Loucy (cell line): ENCODE results near the gene TACC2.

Experiments used
- H2AFZ ChIP-seq: fragments of 200-600 bp; sonication (generic); 2 replicates; pipeline ENCODE4 v1.6.0; 2016; ENCODE audit warnings: antibody characterized with exemption, mild to moderate bottlenecking, low read length, moderate library complexity
- H3F3A ChIP-seq: fragments of 200-600 bp; 2 replicates; pipeline ENCODE4 v1.6.0; 2016; ENCODE audit warnings: antibody characterized with exemption, low read depth, mild to moderate bottlenecking
- H3K27me3 ChIP-seq: fragments of 200-600 bp; sonication (generic); 2 replicates; pipeline ENCODE4 v1.6.1; 2014; ENCODE audit warnings: low read length, mild to moderate bottlenecking; ENCODE audit not compliant: insufficient read depth, poor library complexity, severe bottlenecking
- H3K36me3 ChIP-seq: fragments of 200-600 bp; sonication (generic); 2 replicates; pipeline ENCODE4 v1.6.1; 2016; ENCODE audit warnings: low read length; ENCODE audit not compliant: insufficient read depth
- H3K4me1 ChIP-seq: fragments of 200-600 bp; sonication (generic); 2 replicates; pipeline ENCODE4 v1.5.1; 2014; ENCODE audit warnings: low read length, mild to moderate bottlenecking; ENCODE audit not compliant: insufficient read depth, poor library complexity, severe bottlenecking
- H3K4me2 ChIP-seq: fragments of 200-600 bp; sonication (generic); 2 replicates; pipeline ENCODE4 v1.6.0; 2014; ENCODE audit warnings: antibody characterized with exemption, low read length, low read depth, mild to moderate bottlenecking; ENCODE audit not compliant: poor library complexity, severe bottlenecking
- H3K4me3 ChIP-seq: fragments of 200-600 bp; sonication (generic); 2 replicates; pipeline ENCODE4 v1.5.1; 2014; ENCODE audit warnings: low read length, mild to moderate bottlenecking, mixed read lengths; ENCODE audit not compliant: poor library complexity, severe bottlenecking
- H3K79me2 ChIP-seq: fragments of 200-600 bp; sonication (generic); 2 replicates; pipeline ENCODE4 v1.6.1; 2014; ENCODE audit warnings: low read length; ENCODE audit not compliant: insufficient read depth
- H3K9ac ChIP-seq: fragments of 200-600 bp; sonication (generic); 2 replicates; pipeline ENCODE4 v1.6.0; 2014; ENCODE audit warnings: mild to moderate bottlenecking, low read depth, low read length, moderate library complexity; ENCODE audit not compliant: poor library complexity, severe bottlenecking
- H3K9me2 ChIP-seq: fragments of 200-600 bp; sonication (generic); replicated peaks from 2 replicates; pipeline ENCODE4 v1.6.1; 2016; ENCODE audit warnings: low read depth, low read length, mixed read lengths
- H3K9me3 ChIP-seq: fragments of 200-600 bp; sonication (generic); 2 replicates; pipeline ENCODE4 v1.6.1; 2014; ENCODE audit warnings: mild to moderate bottlenecking, antibody characterized with exemption, low read length, low read depth; ENCODE audit not compliant: insufficient read depth
- H4K20me1 ChIP-seq: fragments of 200-600 bp; sonication (generic); 2 replicates; pipeline ENCODE4 v1.6.0; 2014; ENCODE audit warnings: antibody characterized with exemption, low read length, mild to moderate bottlenecking; ENCODE audit not compliant: insufficient read depth, poor library complexity, severe bottlenecking
- CTCF ChIP-seq: fragments of 200-600 bp; sonication (generic); conservative IDR thresholded peaks from 2 replicates; pipeline ENCODE4 v1.5.1; 2014; ENCODE audit warnings: mild to moderate bottlenecking, antibody characterized with exemption, low read length
- EZH2phosphoT487 ChIP-seq: fragments of 200-600 bp; IDR thresholded peaks from 2 replicates; pipeline ENCODE4 v1.6.1; 2018; ENCODE audit warnings: antibody characterized with exemption, mild to moderate bottlenecking, moderate library complexity, borderline replicate concordance

Gene TACC2

GRCh38 chr10:122007415-122007814 is 18.5 kb downstream of the TACC2 start:
- H3K4me2 ChIP-seq, result no peak overlapping the region
- H2AFZ ChIP-seq, result no peak overlapping the region
- H3K9me2 ChIP-seq, result no peaks in the 10 kb centered on the region
- H3F3A ChIP-seq, result no peaks in the 10 kb centered on the region
- no peaks in the 10 kb centered on the region for H3K36me3 ChIP-seq
- no peak overlapping the region for H3K9ac ChIP-seq
- no peaks in the 10 kb centered on the region for H3K79me2 ChIP-seq
- TF ChIP-seq EZH2phosphoT487, result no peak
- no peak for TF ChIP-seq CTCF
- 0 out of 2 replicates have a peak, but pooled peaks cover 3% of the 10 kb centered on the region for H3K9me3 ChIP-seq
- H4K20me1 ChIP-seq, result no peaks in the 10 kb centered on the region
- no peak overlapping the region for H3K4me3 ChIP-seq
- H3K27me3 ChIP-seq, result no peaks in the 10 kb centered on the region
- H3K4me1 ChIP-seq, result no peaks in the 10 kb centered on the region

DNA sequence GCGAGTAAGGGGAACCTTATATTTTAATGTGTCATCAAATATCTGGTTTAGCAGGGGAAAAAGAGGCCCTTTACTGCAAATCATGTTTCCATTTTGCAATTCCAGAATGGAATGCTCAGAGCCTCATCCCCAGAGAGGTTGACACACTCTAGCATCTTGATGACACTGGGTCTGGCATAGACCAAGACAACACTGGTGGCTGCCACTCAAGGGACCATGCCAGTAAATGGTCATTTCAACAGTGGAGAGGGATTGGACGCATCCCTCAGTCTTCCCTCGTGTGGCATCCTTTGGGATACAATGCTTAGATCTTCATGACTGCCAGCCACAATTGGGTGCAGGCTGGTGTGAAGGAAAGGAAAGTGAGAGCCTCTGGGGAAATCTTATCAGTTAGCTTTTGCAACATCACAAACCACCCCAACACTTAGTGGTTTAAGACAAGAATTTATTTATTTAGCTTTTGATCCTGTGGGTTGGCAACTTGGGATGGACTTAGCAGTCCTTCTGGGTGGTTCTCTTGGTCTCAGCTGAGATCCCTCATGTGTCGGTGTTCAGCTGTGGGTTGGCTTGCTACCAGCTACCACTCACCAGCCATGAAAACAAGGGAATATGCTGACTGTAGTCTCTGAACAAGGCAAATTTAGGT is 21.6 kb downstream of the TACC2 start:
- Histone ChIP-seq H4K20me1 (no peaks in the 10 kb centered on the region), H3K9me3 (0 out of 2 replicates have a peak, but pooled peaks cover 3% of the 10 kb centered on the region), H3K9ac (no peak overlapping the region), H3F3A (no peaks in the 10 kb centered on the region), H3K4me3 (no peak overlapping the region), H3K27me3 (no peaks in the 10 kb centered on the region), H3K36me3 (no peaks in the 10 kb centered on the region), H3K4me2 (no peak overlapping the region), H3K4me1 (no peaks in the 10 kb centered on the region), H3K9me2 (no peaks in the 10 kb centered on the region), H2AFZ (no peak overlapping the region), H3K79me2 (no peaks in the 10 kb centered on the region)
- no peak for TF ChIP-seq EZH2phosphoT487
- no peak for TF ChIP-seq CTCF

- Histone ChIP-seq H3F3A (no peaks in the 10 kb centered on the region), H3K4me3 (no peak overlapping the region), H3K9ac (no peak overlapping the region), H3K4me2 (no peak overlapping the region), H2AFZ (no peak overlapping the region), H3K9me2 (no peaks in the 10 kb centered on the region), H3K79me2 (no peaks in the 10 kb centered on the region), H3K36me3 (no peaks in the 10 kb centered on the region), H3K27me3 (no peaks in the 10 kb centered on the region), H4K20me1 (no peaks in the 10 kb centered on the region), H3K4me1 (no peaks in the 10 kb centered on the region), H3K9me3 (0 out of 2 replicates have a peak, but pooled peaks cover 3% of the 10 kb centered on the region)
- TF ChIP-seq EZH2phosphoT487 (no peak), CTCF (no peak)
Observed at GRCh38 chr10:122012731-122013130, 23.8 kb downstream of the TACC2 start.
